Liver (tissue), 9 donors: ENCODE results near the gene PON2. TPM values are rescaled to one million over a fixed set of nuclear protein-coding genes. Genes with fewer than 3 reads are reported as not detected.

Experiments
- DNase-seq: peaks from one replicate; pipeline ENCODE4 v3.0.0-alpha.2; 2017; ENCODE audit warnings: low spot score
- H3K27ac ChIP-seq, 2 donors: one replicate each; pipeline ENCODE4 v1.7.0; 2013; ENCODE audit warnings: inconsistent platforms in 2 of 2, low read length in 2 of 2, control low read depth in 1 of 2, low read depth in 1 of 2, mild to moderate bottlenecking in 1 of 2
- H3K27me3 ChIP-seq, 4 donors: one replicate each; pipeline versions ENCODE4 v1.6.1 to v1.7.0; 2013; ENCODE audit warnings: low read length in 3 of 4, inconsistent platforms in 1 of 4, mild to moderate bottlenecking in 1 of 4, moderate library complexity in 1 of 4; ENCODE audit not compliant: control insufficient read depth in 4 of 4, insufficient read depth in 4 of 4
- H3K36me3 ChIP-seq, 4 donors: one replicate each; pipeline versions ENCODE4 v1.6.1 to v1.7.0; 2013; ENCODE audit warnings: low read length in 3 of 4, mild to moderate bottlenecking in 3 of 4, low read depth in 1 of 4, moderate library complexity in 1 of 4; ENCODE audit not compliant: control insufficient read depth in 4 of 4, insufficient read depth in 3 of 4
- H3K4me1 ChIP-seq, 4 donors: one replicate each; pipeline versions ENCODE4 v1.6.1 to v1.7.0; 2013; ENCODE audit warnings: low read length in 3 of 4, mild to moderate bottlenecking in 3 of 4, moderate library complexity in 1 of 4; ENCODE audit not compliant: control insufficient read depth in 4 of 4, insufficient read depth in 4 of 4
- H3K4me3 ChIP-seq, 3 donors: one replicate each; pipeline versions ENCODE4 v1.6.1 to v1.7.0; 2013; ENCODE audit warnings: low read length in 3 of 3, control low read depth in 1 of 3, low read depth in 1 of 3, mild to moderate bottlenecking in 1 of 3
- H3K9ac ChIP-seq, 2 donors: one replicate each; pipeline ENCODE4 v1.7.0; 2013; ENCODE audit warnings: low read length in 2 of 2, mild to moderate bottlenecking in 2 of 2, moderate library complexity in 2 of 2, control low read depth in 1 of 2, low read depth in 1 of 2
- H3K9me3 ChIP-seq, 4 donors: one replicate each; pipeline versions ENCODE4 v1.6.1 to v1.7.0; 2013; ENCODE audit warnings: low read length in 3 of 4; ENCODE audit not compliant: control insufficient read depth in 4 of 4
- EGR1 ChIP-seq, 2 donors: IDR thresholded peaks; 2 replicates each; pipeline ENCODE4 v1.6.1; 2016 to 2018; ENCODE audit warnings: antibody characterized with exemption in 2 of 2, low read depth in 2 of 2
- FOXA1 ChIP-seq: IDR thresholded peaks from 2 replicates; pipeline ENCODE4 v1.6.1; 2016; ENCODE audit warnings: antibody characterized with exemption
- FOXA2 ChIP-seq: IDR thresholded peaks from 2 replicates; pipeline ENCODE4 v1.6.1; 2016; ENCODE audit warnings: antibody characterized with exemption
- GABPA ChIP-seq, 2 donors: IDR thresholded peaks in 1 of 2; conservative IDR thresholded peaks in 1 of 2; 2 replicates each; pipeline ENCODE4 v1.6.1; 2016; ENCODE audit warnings: antibody characterized with exemption in 2 of 2, mild to moderate bottlenecking in 1 of 2, moderate library complexity in 1 of 2
- HNF4A ChIP-seq, 2 donors: conservative IDR thresholded peaks; 2 replicates each; pipeline ENCODE4 v1.6.1; 2016; ENCODE audit warnings: antibody characterized with exemption in 2 of 2, mild to moderate bottlenecking in 2 of 2
- HNF4G ChIP-seq: IDR thresholded peaks from 2 replicates; pipeline ENCODE4 v1.6.1; 2016; ENCODE audit warnings: antibody characterized with exemption
- JUND ChIP-seq, 2 donors: IDR thresholded peaks; 2 replicates each; pipeline ENCODE4 v1.6.1; 2016; ENCODE audit warnings: antibody characterized with exemption in 2 of 2
- NR2F2 ChIP-seq: IDR thresholded peaks from 2 replicates; pipeline ENCODE4 v1.6.1; 2016; ENCODE audit warnings: antibody characterized with exemption
- RAD21 ChIP-seq, 2 donors: IDR thresholded peaks; 2 replicates each; pipeline ENCODE4 v1.6.1; 2016; ENCODE audit warnings: antibody characterized with exemption in 2 of 2, mild to moderate bottlenecking in 2 of 2
- RXRA ChIP-seq, 2 donors: IDR thresholded peaks; 2 replicates each; pipeline ENCODE4 v1.6.1; 2017 to 2018; ENCODE audit warnings: antibody characterized with exemption in 2 of 2, mild to moderate bottlenecking in 1 of 2
- SP1 ChIP-seq: IDR thresholded peaks from 2 replicates; pipeline ENCODE4 v1.6.1; 2018; ENCODE audit warnings: antibody characterized with exemption, mild to moderate bottlenecking
- TAF1 ChIP-seq: conservative IDR thresholded peaks from 2 replicates; pipeline ENCODE4 v1.6.1; 2016; ENCODE audit warnings: antibody characterized with exemption, mild to moderate bottlenecking
- YY1 ChIP-seq: IDR thresholded peaks from 2 replicates; pipeline ENCODE4 v1.6.1; 2016; ENCODE audit warnings: antibody characterized with exemption, mild to moderate bottlenecking
- WGBS: extraction: QIAGEN DNeasy Blood & Tissue Kit; methylation state at CpG from one replicate; pipeline ENCODE4 v1.1.7; 2013; 5-methylcytosine and 5-hydroxymethylcytosine counted together
- polyA plus RNA-seq, 2 donors: library from polyadenylated mRNA; stranded (reverse) in 1 of 2; unstranded in 1 of 2; fragments of 200-250 nt in 1 of 2; fragments of >200 nt in 1 of 2; fragmentation: Nextera tagmentation in 1 of 2; extraction: Ambion mirVana in 1 of 2; gene quantifications; one replicate each; pipeline versions ENCODE4 v1.2.1 to v1.2.3, GENCODE V29; 2013 to 2015
- total RNA-seq, 2 donors: library from RNA; depleted of rRNA; stranded (reverse); fragments of >200 nt; gene quantifications; one replicate each; pipeline ENCODE4 v1.2.3, GENCODE V29; 2014
- TF ChIP-seq, protein P1 (sequence below): IDR thresholded peaks from 2 replicates; pipeline ENCODE4 v1.6.1; 2016; ENCODE audit warnings: antibody characterized with exemption, mild to moderate bottlenecking
- TF ChIP-seq, protein P2 (sequence below): IDR thresholded peaks from 2 replicates; pipeline ENCODE4 v1.6.1; 2016; ENCODE audit warnings: antibody characterized with exemption
- TF ChIP-seq, protein P3 (sequence below): IDR thresholded peaks from 2 replicates; pipeline ENCODE4 v1.6.1; 2016; ENCODE audit warnings: antibody characterized with exemption
- TF ChIP-seq, protein P4 (sequence below): fragments of 150-350 bp; IDR thresholded peaks from 2 replicates; pipeline ENCODE4 v1.5.1; 2017; ENCODE audit warnings: improper control_type of control experiment, low read depth, low read length; ENCODE audit not compliant: missing input control
- TF ChIP-seq, protein P5 (sequence below): IDR thresholded peaks from 2 replicates; pipeline ENCODE4 v1.6.1; 2016; ENCODE audit warnings: antibody characterized with exemption
- donor health status: healthy.
- donor health status: healthy.
- donor health status: healthy.
- donor health status: healthy.
- donor health status: healthy.

Gene PON2
- total and polyA plus RNA-seq, 4 donors: 99.1 to 276 (median 169) TPM

DNA sequence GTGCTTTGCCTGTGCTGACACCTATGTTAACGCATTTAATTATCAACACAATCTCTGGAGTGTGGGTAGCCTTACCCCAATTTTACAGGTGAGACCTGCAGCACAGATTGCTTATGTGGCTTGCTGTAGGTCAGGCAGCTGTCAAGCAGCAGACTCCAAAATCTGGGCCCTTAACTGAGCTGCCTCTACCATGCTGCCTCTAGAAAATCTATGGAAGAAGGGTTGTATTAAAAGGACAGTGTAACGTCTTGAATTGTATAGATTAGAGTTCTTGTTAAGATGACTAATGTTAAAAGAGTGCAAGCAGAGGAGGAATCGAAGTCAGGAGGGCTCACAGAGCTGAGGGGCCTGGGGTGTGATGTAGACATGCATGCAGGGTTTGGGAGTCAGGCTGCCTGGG is 37.4 kb downstream of the PON2 start (continued):
- TF ChIP-seq, protein P1, sequence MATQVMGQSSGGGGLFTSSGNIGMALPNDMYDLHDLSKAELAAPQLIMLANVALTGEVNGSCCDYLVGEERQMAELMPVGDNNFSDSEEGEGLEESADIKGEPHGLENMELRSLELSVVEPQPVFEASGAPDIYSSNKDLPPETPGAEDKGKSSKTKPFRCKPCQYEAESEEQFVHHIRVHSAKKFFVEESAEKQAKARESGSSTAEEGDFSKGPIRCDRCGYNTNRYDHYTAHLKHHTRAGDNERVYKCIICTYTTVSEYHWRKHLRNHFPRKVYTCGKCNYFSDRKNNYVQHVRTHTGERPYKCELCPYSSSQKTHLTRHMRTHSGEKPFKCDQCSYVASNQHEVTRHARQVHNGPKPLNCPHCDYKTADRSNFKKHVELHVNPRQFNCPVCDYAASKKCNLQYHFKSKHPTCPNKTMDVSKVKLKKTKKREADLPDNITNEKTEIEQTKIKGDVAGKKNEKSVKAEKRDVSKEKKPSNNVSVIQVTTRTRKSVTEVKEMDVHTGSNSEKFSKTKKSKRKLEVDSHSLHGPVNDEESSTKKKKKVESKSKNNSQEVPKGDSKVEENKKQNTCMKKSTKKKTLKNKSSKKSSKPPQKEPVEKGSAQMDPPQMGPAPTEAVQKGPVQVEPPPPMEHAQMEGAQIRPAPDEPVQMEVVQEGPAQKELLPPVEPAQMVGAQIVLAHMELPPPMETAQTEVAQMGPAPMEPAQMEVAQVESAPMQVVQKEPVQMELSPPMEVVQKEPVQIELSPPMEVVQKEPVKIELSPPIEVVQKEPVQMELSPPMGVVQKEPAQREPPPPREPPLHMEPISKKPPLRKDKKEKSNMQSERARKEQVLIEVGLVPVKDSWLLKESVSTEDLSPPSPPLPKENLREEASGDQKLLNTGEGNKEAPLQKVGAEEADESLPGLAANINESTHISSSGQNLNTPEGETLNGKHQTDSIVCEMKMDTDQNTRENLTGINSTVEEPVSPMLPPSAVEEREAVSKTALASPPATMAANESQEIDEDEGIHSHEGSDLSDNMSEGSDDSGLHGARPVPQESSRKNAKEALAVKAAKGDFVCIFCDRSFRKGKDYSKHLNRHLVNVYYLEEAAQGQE: no peak
- TF ChIP-seq GABPA (IDR thresholded peaks at IDR 0.05 in 1 of 2, conservative IDR thresholded peaks at IDR 0.05 in 1 of 2): no peak
- no peak for TF ChIP-seq FOXA2
- TF ChIP-seq EGR1 (IDR thresholded peaks at IDR 0.05; ENCODE audit: low read depth in 2 of 2): no peak
- no peak for TF ChIP-seq YY1

DNA sequence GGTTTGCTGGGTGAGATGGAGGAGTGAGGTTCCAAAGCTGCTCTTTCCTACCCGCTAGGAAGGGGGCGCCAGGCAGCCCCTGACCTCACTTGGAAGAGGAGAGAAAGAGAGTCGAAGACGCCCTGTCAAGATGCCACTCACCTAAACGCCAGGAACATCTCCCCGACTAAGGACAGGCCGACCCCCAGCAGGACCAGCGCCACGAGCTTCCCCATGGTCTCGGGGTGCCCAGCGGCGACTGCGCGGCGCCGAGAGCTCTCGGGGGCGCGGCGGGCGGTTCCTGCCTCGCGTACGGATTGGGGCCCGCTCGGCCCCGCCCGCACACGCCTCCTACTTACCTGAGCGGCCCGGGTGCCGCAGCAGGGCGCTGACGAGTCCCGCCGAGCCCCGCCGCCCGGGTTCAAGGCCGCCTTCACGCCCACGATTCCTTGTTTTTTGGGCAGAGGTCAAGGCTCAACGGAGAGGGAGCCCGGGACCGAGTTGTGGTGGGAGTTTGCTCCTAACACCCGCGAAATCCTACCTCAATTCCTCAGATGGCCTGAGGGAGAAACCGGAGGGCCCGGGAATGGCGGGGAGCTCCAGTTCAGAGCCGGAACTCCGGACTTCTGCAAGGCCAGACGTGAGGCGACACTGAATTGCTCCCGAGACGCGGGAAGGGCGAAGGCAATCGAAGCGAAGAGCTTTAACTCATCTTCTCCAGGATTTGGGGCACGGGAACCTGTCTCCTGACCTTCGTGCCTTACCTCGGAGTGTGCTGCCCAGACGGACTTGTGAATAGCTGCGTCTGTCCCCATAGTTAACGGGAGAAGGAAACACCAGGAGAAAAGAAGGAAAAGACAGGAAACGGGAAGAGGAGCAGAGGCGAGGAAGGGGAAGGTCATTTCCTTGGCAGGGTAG is 38.4 kb downstream of the PON2 start, which contains the start of gene PON3:
TSS of gene PON3 (minus strand) at position 240 of the 897 bp plus-strand sequence. CDS start at position 215, 25 bp downstream.
- no peaks in the 10 kb centered on the region for H3K9me3 ChIP-seq
- H3K4me3 ChIP-seq: peak within 1 kb of the TSS; percentile 76 to 88 (median 79)
- H3K9ac ChIP-seq: peak within 1 kb of the TSS; percentile 58 to 89
- TF ChIP-seq EGR1 (IDR thresholded peaks at IDR 0.05; ENCODE audit: low read depth in 2 of 2) (peak; percentile 37 to 73), GABPA (IDR thresholded peaks at IDR 0.05 in 1 of 2, conservative IDR thresholded peaks at IDR 0.05 in 1 of 2) (no peak), HNF4A (conservative IDR thresholded peaks at IDR 0.05) (peak in 1 of 2 donors; percentile 48), HNF4G (no peak), SP1 (no peak), YY1 (peak; percentile 8), TAF1 (peak; percentile 57), JUND (IDR thresholded peaks at IDR 0.05) (peak in 1 of 2 donors; percentile 26), NR2F2 (no peak), FOXA2 (no peak), FOXA1 (no peak), RAD21 (IDR thresholded peaks at IDR 0.05) (peak in 1 of 2 donors; percentile 29), RXRA (IDR thresholded peaks at IDR 0.05) (peak; percentile 45 to 57)
- TF ChIP-seq, protein P2, sequence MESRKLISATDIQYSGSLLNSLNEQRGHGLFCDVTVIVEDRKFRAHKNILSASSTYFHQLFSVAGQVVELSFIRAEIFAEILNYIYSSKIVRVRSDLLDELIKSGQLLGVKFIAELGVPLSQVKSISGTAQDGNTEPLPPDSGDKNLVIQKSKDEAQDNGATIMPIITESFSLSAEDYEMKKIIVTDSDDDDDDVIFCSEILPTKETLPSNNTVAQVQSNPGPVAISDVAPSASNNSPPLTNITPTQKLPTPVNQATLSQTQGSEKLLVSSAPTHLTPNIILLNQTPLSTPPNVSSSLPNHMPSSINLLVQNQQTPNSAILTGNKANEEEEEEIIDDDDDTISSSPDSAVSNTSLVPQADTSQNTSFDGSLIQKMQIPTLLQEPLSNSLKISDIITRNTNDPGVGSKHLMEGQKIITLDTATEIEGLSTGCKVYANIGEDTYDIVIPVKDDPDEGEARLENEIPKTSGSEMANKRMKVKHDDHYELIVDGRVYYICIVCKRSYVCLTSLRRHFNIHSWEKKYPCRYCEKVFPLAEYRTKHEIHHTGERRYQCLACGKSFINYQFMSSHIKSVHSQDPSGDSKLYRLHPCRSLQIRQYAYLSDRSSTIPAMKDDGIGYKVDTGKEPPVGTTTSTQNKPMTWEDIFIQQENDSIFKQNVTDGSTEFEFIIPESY: no peak
- TF ChIP-seq, protein P1: no peak
- TF ChIP-seq, protein P3, sequence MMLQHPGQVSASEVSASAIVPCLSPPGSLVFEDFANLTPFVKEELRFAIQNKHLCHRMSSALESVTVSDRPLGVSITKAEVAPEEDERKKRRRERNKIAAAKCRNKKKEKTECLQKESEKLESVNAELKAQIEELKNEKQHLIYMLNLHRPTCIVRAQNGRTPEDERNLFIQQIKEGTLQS: no peak
- TF ChIP-seq, protein P4, sequence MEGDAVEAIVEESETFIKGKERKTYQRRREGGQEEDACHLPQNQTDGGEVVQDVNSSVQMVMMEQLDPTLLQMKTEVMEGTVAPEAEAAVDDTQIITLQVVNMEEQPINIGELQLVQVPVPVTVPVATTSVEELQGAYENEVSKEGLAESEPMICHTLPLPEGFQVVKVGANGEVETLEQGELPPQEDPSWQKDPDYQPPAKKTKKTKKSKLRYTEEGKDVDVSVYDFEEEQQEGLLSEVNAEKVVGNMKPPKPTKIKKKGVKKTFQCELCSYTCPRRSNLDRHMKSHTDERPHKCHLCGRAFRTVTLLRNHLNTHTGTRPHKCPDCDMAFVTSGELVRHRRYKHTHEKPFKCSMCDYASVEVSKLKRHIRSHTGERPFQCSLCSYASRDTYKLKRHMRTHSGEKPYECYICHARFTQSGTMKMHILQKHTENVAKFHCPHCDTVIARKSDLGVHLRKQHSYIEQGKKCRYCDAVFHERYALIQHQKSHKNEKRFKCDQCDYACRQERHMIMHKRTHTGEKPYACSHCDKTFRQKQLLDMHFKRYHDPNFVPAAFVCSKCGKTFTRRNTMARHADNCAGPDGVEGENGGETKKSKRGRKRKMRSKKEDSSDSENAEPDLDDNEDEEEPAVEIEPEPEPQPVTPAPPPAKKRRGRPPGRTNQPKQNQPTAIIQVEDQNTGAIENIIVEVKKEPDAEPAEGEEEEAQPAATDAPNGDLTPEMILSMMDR: peak; percentile 36
- TF ChIP-seq, protein P5, sequence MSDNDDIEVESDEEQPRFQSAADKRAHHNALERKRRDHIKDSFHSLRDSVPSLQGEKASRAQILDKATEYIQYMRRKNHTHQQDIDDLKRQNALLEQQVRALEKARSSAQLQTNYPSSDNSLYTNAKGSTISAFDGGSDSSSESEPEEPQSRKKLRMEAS: no peak
- peaks cover 6 to 44% (median 37%) of the 10 kb centered on the region in 4 donors for H3K4me1 ChIP-seq
- 3% methylated on average over 68 of the region's 68 CpGs for WGBS
- H3K27ac ChIP-seq: peak within 1 kb of the TSS; percentile 88
- no peaks in the 10 kb centered on the region for H3K36me3 ChIP-seq
- peak; percentile 58 for DNase-seq
- no peaks in the 10 kb centered on the region for H3K27me3 ChIP-seq
